Nucleus accumbens (tissue), 56 donors: ENCODE results near the gene SYPL1.
"Not testable (repeated sequence)": the region's sequence is repeated elsewhere in the genome, so short reads cannot be mapped to it uniquely, and the experiment has no call there.

Experiments
- DNase-seq, 56 donors: peaks; one replicate each; lab custom pipeline; 2025; lab: John Stamatoyannopoulos, UW

SYPL1 gene

DNA sequence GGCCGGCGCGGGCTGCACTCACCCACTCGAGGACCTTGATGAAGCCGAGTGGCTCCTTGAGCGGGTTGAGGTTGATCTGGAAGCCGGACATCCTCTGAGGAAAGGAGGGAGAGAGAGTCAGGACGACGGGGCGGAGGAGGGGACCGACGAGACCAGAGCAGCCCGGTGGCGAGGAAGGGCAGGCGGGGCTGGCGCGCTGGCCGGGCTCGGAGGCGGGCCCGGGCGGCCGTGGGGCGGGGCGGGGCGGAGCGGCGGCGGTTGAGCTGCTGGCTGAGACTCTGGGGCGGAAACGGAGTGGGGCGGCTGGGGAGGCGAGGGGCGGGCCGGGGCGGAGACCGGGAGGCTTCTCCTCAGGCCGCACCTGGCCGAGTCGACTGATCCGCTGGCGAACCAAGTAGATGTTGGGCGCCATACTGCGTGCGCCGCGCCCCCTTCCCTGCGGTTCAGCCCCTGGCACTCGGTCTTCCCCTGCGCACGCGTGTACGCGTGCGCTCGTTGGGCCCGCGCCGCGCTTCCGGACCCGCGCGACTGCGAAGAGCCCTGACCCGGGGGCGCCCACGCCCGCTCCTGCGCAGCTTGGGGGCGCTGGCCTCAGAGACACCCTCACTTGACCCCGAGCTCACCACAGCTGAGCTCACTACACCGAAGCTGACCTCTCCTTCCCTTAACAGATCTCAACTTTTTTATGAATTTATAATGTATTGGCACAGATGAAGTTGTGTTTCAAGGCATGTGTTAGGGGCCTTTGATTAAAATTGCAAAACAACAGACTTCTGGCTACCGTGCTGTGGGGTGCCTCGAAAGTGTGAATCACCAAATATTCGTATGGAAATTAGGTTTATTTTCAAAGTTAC lies at the start of gene SYPL1:
TSS of gene SYPL1 (minus strand) at position 195 of the 854 bp plus-strand sequence. CDS start at position 91, 104 bp downstream.
- peak in 55 of 56 donors; percentile 38 to 90 (median 83) for DNase-seq

DNA sequence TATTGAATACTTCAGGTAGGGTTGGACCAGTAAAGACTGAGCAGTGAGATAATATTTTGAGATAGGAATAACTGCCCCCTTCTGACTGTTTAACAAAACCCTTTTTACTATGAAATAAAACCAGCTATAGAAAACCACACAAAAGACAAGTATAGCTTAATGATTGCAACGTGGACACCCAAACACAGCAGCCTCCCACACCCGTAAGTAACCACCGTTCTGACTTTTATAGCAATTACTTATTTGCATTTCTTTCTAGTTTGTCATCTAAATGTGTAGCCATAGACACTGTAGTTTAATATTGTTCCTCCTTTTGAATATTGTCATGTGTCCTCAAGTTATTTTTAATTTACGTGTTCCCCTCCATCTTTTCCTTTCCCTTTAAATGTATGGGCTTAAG lies 42.9 kb upstream of the SYPL1 start:
- DNase-seq, result no peak

DNA sequence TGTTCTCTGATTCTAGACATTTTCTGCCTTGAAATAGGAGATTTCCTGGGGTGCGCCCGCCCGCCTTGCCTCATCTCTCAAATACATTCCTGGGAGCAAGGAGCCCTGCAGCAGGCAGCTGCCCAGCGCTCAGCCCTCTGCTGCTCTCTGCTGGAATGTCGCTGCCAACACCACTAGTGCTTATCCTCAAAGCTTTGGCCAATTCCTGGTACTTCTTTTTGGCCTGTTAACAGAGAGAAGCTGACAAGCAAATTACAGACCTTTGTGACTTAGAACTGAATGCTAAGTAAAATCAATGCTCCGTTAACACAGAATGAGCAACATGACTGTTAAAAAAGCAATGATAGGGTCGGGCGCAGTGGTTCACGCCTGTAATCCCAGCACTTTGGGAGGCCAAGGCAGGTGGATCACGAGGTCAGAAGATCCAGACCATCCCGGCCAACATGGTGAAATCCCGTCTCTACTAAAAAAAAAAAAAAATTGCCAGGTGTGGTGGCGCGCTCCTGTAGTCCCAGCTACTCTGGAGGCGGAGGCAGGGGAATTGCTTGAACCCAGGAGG lies 41.9 kb upstream of the SYPL1 start:
- peak; percentile 7 to 90 (median 68) for DNase-seq

DNA sequence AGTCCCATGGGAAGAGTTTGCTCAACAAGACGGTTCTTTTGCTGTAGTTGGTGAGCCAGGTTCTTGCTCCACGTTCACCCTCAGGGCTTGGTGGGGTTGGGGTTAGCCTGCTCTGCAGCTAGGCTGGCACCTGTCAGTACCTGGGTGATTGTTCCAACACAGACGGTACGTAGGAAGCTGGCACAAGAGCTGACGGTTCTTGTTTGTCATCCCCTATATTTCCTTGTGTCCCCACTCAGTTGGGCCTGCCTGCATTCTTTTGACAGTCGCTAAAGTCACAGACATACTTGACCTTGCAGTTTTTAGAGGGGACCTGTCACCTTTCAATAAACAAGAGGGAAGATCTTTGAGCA lies 40.2 kb upstream of the SYPL1 start:
- DNase-seq, result no peak

DNA sequence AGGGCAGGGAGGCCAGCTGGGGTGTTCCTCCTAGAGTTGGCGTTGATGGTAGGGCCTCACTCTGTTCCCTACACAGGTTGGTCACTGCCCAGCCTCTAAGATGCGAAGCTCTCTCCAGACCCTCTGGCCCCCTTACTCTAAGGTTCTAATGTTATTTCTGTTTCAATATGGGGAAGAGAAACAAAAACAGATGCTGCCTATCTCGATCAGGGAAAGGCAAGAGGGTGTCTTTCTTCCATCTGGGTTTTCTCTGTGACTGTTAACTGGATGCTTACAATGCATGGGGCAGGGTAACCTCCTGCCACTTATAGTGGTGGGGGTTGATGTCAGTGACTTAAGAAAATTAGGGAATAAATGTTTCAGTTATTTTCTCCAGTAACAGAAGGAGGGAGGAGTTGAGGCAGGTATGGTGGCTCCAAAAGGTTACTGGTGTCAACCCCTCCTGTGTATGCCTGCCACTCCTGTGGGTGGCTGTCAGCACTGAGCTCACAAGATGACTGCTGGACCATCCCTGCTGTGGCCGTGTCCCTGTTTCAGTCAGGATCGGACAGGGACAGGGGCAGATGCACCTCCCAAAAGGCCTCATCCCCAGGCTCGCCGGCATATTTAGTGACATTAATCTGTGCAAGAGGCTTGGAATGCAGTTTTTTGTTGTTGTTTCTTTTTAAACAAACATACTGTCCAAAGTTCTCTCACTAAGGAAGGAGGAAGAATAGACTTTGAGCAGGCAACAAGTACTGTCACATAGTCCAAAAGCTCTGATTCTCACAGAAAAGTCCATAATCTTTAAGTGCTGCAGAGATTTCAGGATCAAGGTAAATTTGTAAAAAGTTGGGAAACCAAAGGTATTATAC lies 39.6 kb upstream of the SYPL1 start:
- no peak for DNase-seq

DNA sequence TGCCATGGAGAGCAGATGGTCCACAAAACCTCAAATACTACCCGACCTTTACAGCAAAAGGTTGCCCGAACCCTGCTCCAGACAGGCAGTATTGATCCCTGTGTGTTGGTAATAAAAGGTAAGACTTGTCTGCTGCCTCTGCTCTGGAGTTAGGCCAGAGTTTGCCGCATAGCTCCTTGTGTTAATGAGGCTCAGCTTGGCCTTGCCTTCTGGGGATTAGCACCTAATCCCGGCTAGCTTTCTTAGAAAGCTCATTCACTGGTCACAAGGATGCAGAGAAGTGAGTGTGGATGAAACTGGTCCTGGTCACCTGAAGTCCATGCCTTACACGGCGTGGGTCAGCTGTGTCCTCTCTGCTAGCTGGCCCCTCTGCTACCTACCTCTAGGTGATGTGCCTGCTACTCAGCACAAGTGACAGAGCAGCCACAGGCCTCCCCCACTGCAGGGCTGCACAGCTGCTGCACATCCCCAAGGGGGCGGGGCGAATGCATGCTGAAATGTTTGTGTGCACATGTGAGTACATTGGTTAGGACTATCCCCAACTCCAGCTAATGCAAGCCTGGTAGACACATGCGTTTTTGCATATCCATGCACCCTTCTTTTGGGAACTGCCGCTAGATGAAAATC lies 31.7 kb upstream of the SYPL1 start:
- no peak for DNase-seq

DNA sequence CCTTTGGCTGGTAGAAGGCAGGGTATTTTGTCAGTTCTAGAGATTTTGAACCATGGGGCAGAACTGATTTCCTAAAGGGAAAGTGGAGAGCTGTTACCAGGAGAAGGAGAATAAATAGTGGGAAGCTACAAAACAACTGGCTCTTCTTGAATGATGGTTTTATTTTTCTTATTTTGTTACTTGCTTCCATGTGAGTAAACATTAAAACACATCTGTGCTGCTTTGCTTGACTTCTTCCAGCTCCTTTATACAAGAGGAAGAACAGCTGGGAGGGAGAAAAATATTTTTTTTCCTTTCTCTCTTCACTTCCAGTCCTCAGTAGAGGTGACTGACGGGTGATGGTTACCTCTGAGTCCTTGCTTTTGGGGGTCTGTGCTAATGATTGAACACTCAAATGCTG lies 30.0 kb upstream of the SYPL1 start:
- DNase-seq, result no peak

DNA sequence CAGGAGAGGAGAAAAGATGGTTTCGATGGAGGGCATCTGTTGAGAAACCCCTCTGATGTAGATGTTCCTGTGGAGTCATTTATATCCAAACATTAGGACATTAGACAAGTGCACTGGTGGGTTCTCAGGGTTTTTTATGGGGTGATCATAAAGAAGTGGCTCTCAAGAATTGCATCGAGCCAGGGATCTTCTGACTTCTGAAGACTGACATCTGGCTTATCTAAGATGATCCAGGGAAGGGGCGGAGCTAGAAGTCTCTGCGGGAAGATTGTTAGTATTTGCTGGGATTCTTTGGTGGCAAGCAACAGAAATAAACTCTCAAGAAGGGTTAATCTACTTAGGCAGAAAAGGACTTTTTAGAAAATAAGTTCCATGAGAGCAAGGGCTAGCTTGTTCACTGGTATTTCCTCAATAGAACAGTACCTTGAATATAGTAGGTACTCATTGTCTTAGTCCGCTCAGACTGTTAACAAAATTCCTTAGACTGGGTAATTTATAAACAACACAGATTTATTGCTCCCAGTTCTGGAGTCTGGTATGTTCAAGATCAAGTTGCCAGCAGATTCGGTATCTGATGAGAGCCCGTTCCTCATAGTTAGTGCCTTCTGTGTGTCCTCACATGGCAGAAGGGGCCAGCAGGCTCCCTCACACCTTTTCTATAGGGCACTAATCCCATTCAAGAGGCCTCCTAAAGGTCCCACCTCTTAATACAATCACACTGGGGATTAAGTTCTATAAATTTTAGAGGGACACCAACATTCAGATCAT lies 28.5 kb upstream of the SYPL1 start:
- no peak for DNase-seq

DNA sequence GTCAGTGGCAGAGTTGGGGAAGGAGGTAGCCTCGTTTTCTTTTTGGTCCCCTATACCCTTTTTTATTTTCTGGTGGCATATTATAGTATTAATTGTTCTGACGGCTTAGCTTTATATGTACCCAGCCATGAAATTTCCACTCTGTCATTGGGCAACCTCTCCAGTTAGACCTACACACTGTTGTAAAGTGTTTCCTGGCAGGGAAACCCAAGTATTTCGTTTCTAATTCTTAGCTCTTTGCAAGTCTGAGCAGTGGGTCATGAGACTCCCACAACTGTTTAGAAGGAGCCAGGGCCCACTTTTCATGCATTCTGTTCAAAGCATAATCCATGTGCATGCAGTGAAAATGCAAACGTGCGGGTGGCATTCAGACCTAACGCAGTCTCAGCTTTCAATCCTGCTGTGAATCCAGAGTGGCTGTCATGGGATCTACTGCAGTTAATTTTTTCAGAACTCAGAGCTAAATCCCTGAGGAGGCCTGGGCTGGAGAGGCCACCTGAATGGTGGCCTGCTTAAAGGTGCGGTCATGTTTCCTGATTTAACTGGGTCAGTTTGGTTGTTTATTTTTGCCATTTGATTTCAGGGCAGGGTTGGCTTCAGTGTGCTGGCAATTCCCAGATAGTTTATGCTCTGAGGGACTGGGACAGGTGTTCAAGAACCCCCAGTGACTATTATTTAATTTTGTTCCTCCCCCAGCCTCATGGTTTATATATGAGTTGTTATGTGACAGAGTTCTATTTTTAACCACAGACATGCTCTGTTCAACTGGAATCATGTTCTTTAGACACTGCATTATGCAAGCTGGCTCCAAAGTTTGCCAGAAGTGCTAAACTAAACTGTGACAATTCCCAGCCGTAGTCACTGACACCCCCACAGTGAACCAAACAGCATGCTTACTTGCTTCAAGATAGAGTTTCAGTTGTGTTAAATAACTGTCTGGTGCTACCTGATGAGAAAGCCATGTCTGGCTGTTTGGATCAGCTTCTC lies 27.4 kb upstream of the SYPL1 start:
- peak in 16 of 56 donors; percentile 2 to 55 (median 17) for DNase-seq

DNA sequence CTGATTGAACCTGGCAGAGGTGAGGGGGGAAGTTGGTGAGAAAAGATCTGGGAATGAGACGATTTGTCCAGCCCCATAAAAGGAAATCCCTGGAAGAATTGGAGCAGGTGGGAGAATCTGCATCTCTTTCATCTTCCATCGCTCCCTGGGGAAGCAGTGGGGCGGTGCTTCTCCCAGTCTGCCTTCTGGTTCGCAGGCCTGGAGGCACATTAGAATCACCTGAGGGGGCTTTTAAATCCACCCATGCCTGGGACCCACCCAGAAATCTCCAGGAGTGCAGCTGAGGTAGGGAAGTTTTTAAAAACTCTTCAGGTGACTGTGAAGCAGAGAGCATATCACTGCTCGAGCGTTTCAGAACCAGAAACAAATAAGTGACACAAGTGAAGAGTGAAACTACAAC lies 26.7 kb upstream of the SYPL1 start:
- DNase-seq, result no peak

DNA sequence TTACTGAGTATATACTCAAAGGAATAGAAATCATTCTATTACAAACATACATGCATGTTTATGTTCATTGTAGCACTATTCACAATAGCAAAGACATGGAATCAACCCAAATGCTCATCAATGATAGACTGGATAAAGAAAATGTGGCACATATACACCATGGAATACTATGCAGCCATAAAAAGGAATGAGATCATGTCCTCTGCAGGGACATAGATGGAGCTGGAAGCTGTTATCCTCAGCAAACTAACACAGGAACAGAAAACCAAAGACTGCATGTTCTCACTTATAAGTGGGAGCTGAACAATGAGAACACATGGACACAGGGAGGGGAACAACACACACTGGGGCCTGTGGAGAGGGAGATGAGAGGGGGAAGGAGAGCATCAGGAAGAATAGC lies 26.1 kb upstream of the SYPL1 start:
- DNase-seq, result not testable (repeated sequence)

DNA sequence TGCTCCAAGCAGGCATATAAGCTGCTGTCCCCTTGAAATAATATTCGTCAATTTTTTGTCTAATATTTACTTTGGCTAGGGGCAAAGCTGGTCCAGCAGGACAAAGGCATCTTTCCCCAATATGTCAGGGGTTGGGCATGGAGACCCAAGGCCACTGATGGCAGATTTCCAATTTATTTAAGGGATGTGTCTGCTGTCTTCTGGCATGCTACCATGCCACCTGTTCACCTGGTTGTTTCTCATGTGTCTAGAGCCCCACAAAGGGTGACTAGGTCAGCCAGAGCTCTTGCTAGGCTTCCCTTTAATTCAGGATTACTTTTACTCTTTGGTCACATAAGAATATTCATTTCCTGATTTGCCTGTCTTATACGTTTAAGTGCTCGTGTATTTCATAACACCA lies 22.1 kb upstream of the SYPL1 start:
- DNase-seq, result no peak

DNA sequence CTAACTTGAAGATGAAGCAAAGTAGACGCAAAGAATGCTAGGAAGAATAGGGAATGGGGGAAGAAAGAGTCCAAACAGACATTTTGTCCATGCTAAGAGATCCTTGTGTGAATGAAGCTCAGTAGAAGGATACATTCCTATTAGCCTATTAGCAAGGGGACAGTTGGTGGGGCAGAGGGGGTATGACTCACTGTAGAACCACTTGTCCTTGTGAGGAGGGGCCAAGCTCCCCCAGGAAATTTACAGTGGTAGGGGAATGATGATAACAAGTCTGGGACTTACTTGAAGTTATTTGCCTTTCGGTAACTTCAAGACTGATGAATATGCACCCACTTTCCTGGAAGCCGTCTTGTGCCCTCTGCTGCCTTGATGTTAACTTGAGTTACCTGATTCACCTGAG lies 17.2 kb upstream of the SYPL1 start:
- DNase-seq, result no peak

DNA sequence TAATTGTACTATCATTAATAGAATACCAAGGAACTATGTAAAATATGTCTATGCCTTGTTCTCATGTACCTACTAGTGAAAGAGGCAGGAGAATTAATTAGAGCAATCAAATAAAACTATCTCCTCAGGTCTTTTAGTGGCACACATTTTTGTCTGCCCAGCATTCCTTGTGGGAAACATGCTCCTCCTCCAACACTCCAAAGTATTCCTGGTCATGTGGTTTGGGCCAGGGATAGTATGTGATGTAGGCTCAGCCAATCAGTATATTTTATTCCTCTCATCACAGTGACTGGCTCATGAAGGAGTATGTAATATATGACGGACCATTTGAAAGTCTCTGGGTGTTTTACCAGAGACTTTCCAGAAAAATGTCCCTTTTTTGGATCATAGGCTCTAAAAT lies 16.7 kb upstream of the SYPL1 start:
- no peak for DNase-seq

DNA sequence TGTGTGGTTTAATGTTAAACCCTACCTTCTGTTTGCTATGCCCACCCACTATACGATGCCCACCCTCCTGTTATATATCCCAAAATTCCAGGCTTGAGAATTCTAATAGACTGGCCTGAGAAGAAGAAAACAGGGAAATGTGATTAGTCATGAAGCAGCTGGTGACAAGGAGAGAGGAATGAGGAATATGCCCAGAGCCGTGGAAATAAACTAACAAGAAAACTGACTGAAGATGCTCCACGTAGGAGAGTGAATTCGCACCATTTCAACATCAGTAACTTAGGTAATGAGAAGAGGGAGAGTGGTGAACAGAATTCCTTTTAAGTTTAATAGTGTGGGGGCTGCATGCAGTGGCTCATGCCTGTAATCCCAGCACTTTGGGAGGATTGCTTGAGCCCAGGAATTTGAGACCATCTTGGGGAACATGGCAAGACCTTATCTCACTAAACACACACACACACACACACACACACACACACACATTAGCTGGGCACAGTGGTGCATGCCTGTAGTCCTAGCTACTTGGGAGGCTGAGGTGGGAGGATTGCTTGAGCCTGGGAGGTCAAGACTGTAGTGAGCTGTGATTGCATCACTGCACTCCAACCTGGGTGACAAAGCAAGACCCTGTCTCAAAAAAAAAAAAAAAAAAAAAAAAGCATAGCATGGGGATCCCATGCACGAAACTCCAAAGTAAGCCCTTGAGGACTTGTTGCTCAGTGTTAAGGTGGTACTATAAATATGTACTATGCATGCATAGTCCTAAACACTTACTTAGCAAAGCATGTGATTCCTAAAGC lies 16.1 kb upstream of the SYPL1 start:
- DNase-seq, result no peak

DNA sequence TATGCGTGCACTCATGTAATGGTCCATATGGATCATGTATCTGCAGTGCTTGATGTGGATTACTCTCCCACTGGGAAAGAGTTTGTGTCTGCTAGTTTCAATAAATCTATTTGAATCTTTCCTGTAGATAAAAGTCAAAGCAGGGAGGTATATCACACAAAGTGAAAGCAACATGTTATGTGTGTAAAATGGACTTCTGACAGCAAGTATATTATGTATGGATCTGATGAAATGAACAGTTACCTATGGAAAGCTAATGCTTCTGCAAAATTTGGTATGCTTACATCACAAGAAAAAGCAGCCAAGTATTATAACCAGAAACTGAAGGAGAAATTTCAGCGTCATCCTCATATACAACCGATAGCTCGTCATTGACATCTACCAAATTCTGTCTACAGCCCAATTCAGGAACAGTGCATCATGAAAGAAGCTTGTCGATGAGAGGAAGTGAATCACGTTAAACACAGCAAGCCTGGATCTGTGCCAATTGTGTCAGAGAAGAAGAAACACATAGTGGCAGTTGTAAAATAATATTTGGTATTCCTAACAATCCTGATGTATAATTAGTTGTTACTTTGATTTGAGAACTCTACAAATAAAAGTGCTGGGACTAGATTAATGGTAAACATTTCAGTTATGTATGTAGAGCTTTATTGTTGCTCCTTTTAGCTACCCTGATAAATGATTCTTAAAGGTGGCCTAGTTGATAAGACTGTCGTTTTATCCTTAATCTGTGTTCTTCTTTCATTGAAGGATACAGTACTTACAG lies 14.2 kb upstream of the SYPL1 start:
- DNase-seq, result no peak

DNA sequence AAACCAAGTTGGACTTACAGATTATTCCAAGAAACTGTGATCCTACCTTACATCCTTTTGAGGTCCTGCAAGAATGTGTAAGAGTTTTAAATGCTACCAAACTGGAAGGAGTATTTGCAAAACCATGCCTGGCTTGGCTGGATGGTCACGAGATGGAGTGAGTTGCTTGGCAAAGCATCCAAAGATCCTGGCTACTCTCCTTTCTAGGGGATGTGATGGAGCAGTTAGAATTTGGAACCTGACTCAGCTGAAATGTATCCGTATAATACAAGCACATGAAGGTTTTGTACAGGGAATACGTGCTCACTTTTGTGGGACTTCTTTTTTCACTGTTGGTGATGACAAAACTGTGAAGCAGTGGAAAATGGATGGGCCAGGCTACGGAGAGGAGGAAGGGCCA lies 13.3 kb upstream of the SYPL1 start:
- DNase-seq, result no peak
